ENCODE measurements around the gene TRABD.
A peak's percentile ranks its signal among the peaks of the same experiment; 100 is the strongest.
"Not testable (repeated sequence)": the region's sequence is repeated elsewhere in the genome, so short reads cannot be mapped to it uniquely, and the experiment has no call there.

The TRABD gene

DNA sequence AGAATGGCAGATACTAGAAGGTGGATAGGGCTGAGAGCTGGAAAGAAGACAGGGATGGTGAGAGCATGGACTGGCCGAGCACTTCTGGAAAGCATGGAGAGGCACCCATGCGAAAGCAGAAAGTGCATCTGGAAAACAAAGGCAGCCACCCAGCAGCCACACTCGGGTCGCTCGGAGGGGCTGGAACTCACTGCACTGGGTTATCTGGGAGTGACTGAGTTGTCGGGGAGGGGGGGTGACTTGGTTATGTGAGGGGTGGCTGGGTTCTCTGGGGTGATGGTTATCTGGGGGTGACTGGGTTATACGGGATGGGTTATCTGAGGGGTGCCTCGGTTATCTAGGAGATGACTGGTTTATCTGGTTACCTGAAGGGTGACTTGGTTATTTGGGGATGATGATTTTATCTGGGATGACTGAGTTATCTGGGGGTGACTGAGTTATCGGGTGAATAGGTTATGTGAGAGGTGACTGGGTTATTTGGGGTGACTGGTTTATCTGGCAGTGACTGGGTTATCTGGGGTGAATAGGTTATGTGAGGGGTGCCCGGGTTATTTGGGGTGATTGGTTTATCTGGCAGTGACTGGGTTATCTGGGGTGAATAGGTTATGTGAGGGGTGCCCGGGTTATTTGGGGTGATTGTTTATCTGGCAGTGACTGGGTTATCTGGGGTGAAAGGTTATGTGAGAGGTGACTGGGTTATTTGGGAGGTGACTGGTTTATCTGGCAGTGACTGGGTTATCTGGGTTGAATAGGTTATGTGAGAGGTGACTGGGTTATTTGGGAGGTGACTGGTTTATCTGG is 17.8 kb upstream of the TRABD start:
- peaks cover 9% of the 10 kb centered on the region for H3K4me1 Mint-ChIP-seq (ENCODE audit: low read depth)
- peaks cover 29% of the 10 kb centered on the region for H3K27me3 Mint-ChIP-seq
- H3K9me3 Mint-ChIP-seq: no peaks in the 10 kb centered on the region
- H3K27ac Mint-ChIP-seq: no peak overlapping the region
- no peaks in the 10 kb centered on the region for H3K36me3 Mint-ChIP-seq (ENCODE audit: low read depth)
- H3K4me3 Mint-ChIP-seq: no peak overlapping the region

GRCh38 chr22:50168490-50169180 is 17.1 kb upstream of the TRABD start:
- H3K27ac Mint-ChIP-seq: peak overlapping the region; percentile 38
- not testable (repeated sequence) for H3K4me1 Mint-ChIP-seq (ENCODE audit: low read depth); H3K36me3 Mint-ChIP-seq (ENCODE audit: low read depth); H3K9me3 Mint-ChIP-seq
- H3K4me3 Mint-ChIP-seq: peak overlapping the region; percentile 26
- H3K27me3 Mint-ChIP-seq: peaks cover 29% of the 10 kb centered on the region

- H3K4me3 Mint-ChIP-seq: peak overlapping the region; percentile 26
- peaks cover 9% of the 10 kb centered on the region for H3K4me1 Mint-ChIP-seq (ENCODE audit: low read depth)
- peaks cover 29% of the 10 kb centered on the region for H3K27me3 Mint-ChIP-seq
- H3K27ac Mint-ChIP-seq: peak overlapping the region; percentile 38
- no peaks in the 10 kb centered on the region for H3K9me3 Mint-ChIP-seq
- no peaks in the 10 kb centered on the region for H3K36me3 Mint-ChIP-seq (ENCODE audit: low read depth)
These were observed 16.4 kb upstream of the TRABD start for GRCh38 chr22:50169181-50169759.

DNA sequence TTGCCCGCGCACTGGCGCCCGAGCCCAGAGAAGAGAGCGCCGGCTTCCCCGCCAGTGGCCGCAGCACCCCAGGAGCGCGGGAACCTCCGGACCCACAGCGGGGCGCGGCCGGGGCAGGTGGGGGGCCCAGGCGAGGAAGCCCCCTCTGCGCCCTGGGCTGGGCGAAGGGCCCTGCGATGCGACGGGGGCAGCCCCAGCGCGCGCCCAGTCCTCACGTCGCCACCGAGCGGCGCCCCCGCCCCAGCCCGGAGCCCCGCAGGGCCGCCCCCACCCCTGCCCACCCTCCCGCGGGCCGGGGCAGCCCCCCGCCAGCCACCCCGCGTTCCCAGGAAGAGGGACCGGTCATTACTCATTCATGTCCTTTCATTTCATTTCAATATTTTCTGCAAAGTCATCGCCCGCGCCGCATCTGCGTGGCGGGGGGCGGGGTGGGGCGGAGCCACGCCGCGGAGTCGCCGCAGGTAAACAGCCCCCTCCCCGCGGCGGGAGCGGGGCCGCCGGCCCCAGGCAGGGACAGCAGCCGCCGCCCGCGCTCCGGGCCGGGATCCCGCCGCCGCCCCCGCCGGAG is 15.9 kb upstream of the TRABD start:
- Mint-ChIP-seq H3K27me3 (peaks cover 29% of the 10 kb centered on the region), H3K4me3 (peak overlapping the region; percentile 74), H3K4me1 (ENCODE audit: low read depth) (peaks cover 9% of the 10 kb centered on the region), H3K36me3 (ENCODE audit: low read depth) (no peaks in the 10 kb centered on the region), H3K27ac (no peak overlapping the region), H3K9me3 (no peaks in the 10 kb centered on the region)

- peaks cover 29% of the 10 kb centered on the region for H3K27me3 Mint-ChIP-seq
- H3K9me3 Mint-ChIP-seq: no peaks in the 10 kb centered on the region
- H3K4me3 Mint-ChIP-seq: peak within 1 kb of the TSS; percentile 77
- peaks cover 9% of the 10 kb centered on the region for H3K4me1 Mint-ChIP-seq (ENCODE audit: low read depth)
- H3K36me3 Mint-ChIP-seq (ENCODE audit: low read depth): no peaks in the 10 kb centered on the region
- peak within 1 kb of the TSS; percentile 67 for H3K27ac Mint-ChIP-seq
These were observed 15.0 kb upstream of the TRABD start, which contains the start of gene PANX2 for GRCh38 chr22:50170453-50171318. Gene PANX2, plus strand, starts transcription at chr22:50170731. Its CDS starts 0 bp downstream, at chr22:50170731.

DNA sequence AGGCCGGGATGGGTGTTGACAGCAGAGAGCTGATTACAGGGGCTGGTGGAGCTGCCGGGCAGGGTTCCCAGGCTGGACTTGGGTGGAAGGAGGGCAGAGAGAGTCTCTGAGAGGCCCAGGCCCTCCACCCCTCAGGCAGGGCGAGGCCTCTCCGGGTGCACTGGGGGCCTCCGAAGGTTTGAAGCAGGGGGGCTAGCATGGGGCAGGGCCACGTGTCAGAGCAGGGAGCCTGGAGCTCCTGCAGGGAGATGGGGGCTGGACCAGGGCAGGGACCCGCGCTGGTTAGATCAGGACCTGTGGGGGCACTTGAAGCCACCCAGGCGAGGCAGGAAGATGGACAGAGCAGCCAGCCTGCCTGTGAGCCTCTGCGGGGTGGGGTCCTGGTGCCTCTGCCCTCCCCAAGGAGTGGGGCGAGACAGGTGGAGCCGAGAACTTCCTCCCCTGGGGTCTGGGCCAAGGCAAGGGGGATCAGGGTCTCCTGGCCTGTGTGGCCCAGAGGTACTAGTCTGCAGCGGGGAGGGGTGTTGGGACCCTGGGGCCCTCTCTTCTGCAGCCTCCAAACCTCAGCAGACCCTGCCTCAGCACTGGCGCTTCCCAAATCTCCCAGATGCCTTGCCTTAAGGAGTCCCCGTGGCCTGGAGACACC is 14.3 kb upstream of the TRABD start:
- no peaks in the 10 kb centered on the region for H3K36me3 Mint-ChIP-seq (ENCODE audit: low read depth)
- H3K27me3 Mint-ChIP-seq: peaks cover 29% of the 10 kb centered on the region
- H3K4me3 Mint-ChIP-seq: peak overlapping the region; percentile 77
- peak overlapping the region; percentile 67 for H3K27ac Mint-ChIP-seq
- H3K4me1 Mint-ChIP-seq (ENCODE audit: low read depth): peaks cover 9% of the 10 kb centered on the region
- H3K9me3 Mint-ChIP-seq: no peaks in the 10 kb centered on the region

DNA sequence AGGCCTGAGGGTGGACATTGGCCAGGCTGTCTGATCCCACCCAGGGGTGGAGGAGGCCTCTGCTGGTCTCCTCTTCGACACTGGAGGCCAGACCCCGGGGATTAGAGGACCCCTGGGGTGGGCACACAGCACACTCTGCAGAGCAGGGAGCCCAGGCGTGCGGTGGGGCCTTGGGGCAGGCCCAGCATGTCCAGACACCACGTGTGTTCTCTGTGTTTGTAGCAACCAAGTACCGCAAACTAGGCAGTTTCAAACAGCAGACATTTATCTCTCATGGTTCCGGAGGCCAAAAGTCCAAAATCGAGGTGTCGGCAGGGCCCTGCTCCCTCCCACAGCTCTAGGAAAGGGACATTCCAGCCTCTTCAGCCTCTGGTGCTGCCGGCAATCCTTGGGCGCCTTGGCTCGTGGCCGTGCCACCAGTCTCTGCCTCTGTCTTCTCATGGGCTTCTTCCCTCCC is 13.7 kb upstream of the TRABD start:
- Mint-ChIP-seq H3K36me3 (ENCODE audit: low read depth) (no peaks in the 10 kb centered on the region), H3K4me3 (peak overlapping the region; percentile 20), H3K27ac (no peak overlapping the region), H3K27me3 (peaks cover 29% of the 10 kb centered on the region), H3K4me1 (ENCODE audit: low read depth) (peaks cover 9% of the 10 kb centered on the region), H3K9me3 (no peaks in the 10 kb centered on the region)

DNA sequence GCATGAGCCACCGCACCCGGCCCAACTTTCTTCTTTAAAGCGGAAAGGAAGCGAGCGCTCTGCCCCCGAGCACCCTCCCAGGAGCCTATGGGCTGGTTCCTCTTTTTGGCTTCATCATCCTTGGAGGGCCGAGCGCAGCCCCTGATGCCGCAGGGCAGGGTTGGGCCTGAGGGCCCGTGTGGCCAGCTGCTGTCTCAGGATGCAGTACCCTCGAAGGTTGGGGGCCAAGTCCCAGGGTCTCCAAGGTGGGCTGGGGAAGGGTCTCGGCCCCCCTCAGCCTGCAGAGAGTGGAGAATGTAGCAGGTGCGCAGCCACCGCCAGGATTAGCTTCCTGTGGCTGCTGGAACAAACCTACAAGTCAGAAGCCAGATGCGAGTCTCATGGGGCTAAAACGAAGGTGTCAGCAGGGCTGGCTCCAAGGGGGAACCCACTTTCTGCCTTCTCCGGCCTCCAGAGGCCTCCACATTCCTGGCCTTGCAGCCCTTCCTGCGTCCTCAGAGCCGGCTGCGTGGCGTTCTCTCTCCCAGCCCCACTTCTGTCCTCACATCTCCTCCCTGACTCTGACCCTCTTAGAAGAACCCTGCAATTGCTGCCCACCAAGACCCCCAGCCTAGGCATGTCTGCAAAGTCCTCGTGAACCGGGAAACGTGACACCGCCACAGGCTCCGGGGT is 12.3 kb upstream of the TRABD start:
- no peak overlapping the region for H3K4me3 Mint-ChIP-seq
- peaks cover 20% of the 10 kb centered on the region for H3K27me3 Mint-ChIP-seq
- H3K9me3 Mint-ChIP-seq: no peaks in the 10 kb centered on the region
- H3K27ac Mint-ChIP-seq: no peak overlapping the region
- peaks cover 9% of the 10 kb centered on the region for H3K4me1 Mint-ChIP-seq (ENCODE audit: low read depth)
- H3K36me3 Mint-ChIP-seq (ENCODE audit: low read depth): no peaks in the 10 kb centered on the region

- Mint-ChIP-seq H3K36me3 (ENCODE audit: low read depth) (no peaks in the 10 kb centered on the region), H3K4me1 (ENCODE audit: low read depth) (peaks cover 7% of the 10 kb centered on the region), H3K9me3 (no peaks in the 10 kb centered on the region), H3K27me3 (peaks cover 15% of the 10 kb centered on the region), H3K27ac (no peak overlapping the region), H3K4me3 (no peak overlapping the region)
These were observed 11.7 kb upstream of the TRABD start for GRCh38 chr22:50173983-50174355.

- H3K27me3 Mint-ChIP-seq: peaks cover 12% of the 10 kb centered on the region
- H3K4me3 Mint-ChIP-seq: no peak overlapping the region
- no peaks in the 10 kb centered on the region for H3K36me3 Mint-ChIP-seq (ENCODE audit: low read depth)
- H3K4me1 Mint-ChIP-seq (ENCODE audit: low read depth): peaks cover 4% of the 10 kb centered on the region
- no peaks in the 10 kb centered on the region for H3K9me3 Mint-ChIP-seq
- no peak overlapping the region for H3K27ac Mint-ChIP-seq
These were observed 11.1 kb upstream of the TRABD start for GRCh38 chr22:50174382-50175190.

DNA sequence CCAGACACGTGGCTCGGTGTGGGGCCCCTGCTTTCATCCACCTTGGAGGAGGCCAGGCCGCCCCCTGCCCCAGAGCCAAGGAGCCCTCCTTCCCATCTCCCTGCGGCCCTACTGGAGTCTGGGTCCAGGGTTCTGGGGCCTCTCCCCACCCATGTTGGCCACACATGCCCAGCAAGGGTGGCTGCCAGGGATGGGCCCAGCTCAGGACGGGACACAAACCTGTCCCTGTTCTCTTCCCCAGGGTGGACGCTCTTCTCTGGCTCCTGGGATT is 10.6 kb upstream of the TRABD start:
- no peak overlapping the region for H3K27ac Mint-ChIP-seq
- H3K27me3 Mint-ChIP-seq: peaks cover 16% of the 10 kb centered on the region
- H3K4me1 Mint-ChIP-seq (ENCODE audit: low read depth): peaks cover 8% of the 10 kb centered on the region
- no peaks in the 10 kb centered on the region for H3K36me3 Mint-ChIP-seq (ENCODE audit: low read depth)
- no peaks in the 10 kb centered on the region for H3K9me3 Mint-ChIP-seq
- H3K4me3 Mint-ChIP-seq: no peak overlapping the region

- H3K36me3 Mint-ChIP-seq (ENCODE audit: low read depth): no peaks in the 10 kb centered on the region
- H3K9me3 Mint-ChIP-seq: no peaks in the 10 kb centered on the region
- H3K4me1 Mint-ChIP-seq (ENCODE audit: low read depth): peaks cover 4% of the 10 kb centered on the region
- peaks cover 13% of the 10 kb centered on the region for H3K27me3 Mint-ChIP-seq
- H3K4me3 Mint-ChIP-seq: no peak overlapping the region
- H3K27ac Mint-ChIP-seq: no peak overlapping the region
These were observed 9.5 kb upstream of the TRABD start for GRCh38 chr22:50175921-50176849.

All from stimulated activated naive CD8-positive, alpha-beta T cell treated with anti-CD3 and anti-CD28 coated beads, Interleukin-15, Interleukin-2, amounts not matched to agents 100 ng/mL and 50 ng/mL, for 24 hours (primary cell).